Measurements from ENCODE around the gene FAM200B.

Gene FAM200B

DNA sequence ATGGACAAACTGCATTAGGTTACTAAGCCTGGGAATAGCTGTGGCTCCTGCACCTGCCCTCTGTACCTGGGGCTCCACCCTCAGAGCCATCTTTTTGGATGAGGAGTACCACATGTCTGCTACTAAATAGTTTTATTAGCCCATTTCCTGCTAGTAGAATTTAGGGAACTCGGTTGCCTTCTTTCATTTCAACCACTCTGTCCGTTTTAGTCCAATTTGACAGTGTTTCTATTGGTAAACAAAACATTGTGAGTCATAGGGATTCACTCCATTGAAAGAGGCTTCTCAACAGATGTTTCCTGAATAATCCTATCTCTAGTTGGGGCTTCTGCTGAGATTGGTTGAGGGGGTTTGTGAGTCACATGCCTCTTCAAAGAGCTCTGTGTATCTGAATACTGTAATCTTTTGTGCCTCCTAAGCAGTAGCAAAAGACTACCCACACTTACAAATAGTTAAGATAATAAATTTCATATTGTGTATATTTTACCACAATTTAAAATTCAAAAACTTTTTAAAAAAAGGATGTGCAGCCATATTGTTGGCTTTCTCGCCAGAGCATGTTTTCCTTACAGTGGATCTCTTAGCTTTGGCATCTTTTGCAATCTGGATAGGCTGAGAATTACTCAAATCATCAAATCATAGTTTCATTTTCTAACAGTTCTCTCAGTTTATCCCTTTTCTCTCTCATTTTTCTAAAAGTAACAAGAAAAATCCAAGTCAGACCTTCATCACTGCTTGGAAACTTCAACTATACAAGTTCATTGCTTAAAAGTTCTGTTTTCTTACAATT is 9.9 kb downstream of the FAM200B start:
- no peak for DNase-seq (ENCODE audit: low read depth)
- TF ChIP-seq CTCF (IDR thresholded peaks at IDR 0.05; ENCODE audit: low read depth, low read length, missing control alignments), result no peak
- H3K4me3 ChIP-seq (ENCODE audit: low read depth, low read length), result no peak overlapping the region
- in situ Hi-C loops (cut with HindIII; ENCODE audit: low sequenced_read_pairs), result loop anchor here (5.0 kb wide), 1 partner anchor 41 kb away; no protein-coding TSS in a partner anchor

DNA sequence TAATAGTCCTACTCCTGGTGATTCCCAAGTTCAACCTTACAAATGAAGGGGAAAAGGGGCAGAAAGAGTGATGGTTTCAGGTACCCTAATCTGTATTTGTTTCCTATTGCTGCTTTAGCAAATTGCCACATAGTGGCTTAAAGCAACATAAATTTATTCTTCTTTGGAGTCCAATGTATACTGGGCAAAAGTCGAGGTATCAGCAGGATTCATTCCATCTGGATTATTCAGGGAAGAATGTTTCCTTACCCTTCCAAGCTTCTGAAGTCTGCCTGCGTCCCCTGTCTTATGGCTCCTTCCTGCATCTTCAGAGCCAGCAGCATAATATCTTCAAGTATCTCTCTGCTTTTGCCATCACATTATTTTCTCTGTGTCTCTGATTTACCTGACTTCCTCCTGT is 11.0 kb downstream of the FAM200B start:
- H3K4me3 ChIP-seq (ENCODE audit: low read depth, low read length), result no peak overlapping the region
- TF ChIP-seq CTCF (IDR thresholded peaks at IDR 0.05; ENCODE audit: low read depth, low read length, missing control alignments), result no peak
- no peak for DNase-seq (ENCODE audit: low read depth)
- in situ Hi-C loops (cut with HindIII; ENCODE audit: low sequenced_read_pairs), result loop anchor here (5.0 kb wide), 1 partner anchor 40 kb away; no protein-coding TSS in a partner anchor

DNA sequence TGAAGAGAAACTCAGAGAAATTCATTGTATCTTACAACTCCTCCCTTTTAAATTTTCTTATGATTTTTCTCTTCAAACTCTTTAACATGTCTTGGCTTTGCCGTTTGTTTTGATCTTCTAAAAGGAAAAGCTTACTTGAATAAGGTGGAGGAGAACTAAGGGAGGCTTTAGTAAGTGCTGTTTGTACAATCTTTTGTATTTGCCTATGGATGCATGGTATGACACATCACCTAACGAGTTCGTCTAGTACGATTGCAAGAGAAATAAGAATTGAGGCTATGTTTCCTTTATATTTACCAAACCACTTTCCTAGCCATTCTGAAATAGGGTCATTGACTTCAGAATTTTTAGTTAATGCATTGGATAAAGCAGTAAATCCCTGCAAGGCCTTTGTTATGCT is 12.8 kb downstream of the FAM200B start:
- peak; percentile 44 for DNase-seq (ENCODE audit: low read depth)
- TF ChIP-seq CTCF (IDR thresholded peaks at IDR 0.05; ENCODE audit: low read depth, low read length, missing control alignments), result no peak
- in situ Hi-C loops (cut with HindIII; ENCODE audit: low sequenced_read_pairs), result loop anchor here (5.0 kb wide), 1 partner anchor 38 kb away; no protein-coding TSS in a partner anchor
- no peak overlapping the region for H3K4me3 ChIP-seq (ENCODE audit: low read depth, low read length)

DNA sequence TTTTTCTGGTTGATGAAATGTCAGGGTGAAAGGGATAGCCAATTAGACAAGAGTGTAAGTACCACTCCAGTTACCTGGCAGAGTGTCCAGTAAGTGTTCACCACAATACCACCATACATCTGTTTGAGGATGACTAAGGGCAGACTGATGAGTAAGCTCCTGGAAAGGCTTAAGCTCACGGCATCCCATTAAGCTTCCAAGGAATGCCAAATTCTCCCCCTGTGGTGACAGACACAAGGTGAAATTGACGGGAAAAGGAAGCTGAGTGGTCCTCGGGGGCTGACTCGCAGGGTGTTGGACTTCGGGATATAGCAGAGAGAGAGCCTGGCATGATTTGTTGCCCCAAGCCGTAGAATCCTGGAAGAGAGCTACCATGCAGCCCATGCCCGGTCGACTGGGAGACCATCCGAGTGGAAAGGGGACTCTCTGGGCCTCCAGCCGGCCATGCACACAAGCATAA is 13.6 kb downstream of the FAM200B start:
- DNase-seq (ENCODE audit: low read depth), result peak; percentile 100
- H3K4me3 ChIP-seq (ENCODE audit: low read depth, low read length), result no peak overlapping the region
- no peak for TF ChIP-seq CTCF (IDR thresholded peaks at IDR 0.05; ENCODE audit: low read depth, low read length, missing control alignments)
- in situ Hi-C loops (cut with HindIII; ENCODE audit: low sequenced_read_pairs), result no loop called here

DNA sequence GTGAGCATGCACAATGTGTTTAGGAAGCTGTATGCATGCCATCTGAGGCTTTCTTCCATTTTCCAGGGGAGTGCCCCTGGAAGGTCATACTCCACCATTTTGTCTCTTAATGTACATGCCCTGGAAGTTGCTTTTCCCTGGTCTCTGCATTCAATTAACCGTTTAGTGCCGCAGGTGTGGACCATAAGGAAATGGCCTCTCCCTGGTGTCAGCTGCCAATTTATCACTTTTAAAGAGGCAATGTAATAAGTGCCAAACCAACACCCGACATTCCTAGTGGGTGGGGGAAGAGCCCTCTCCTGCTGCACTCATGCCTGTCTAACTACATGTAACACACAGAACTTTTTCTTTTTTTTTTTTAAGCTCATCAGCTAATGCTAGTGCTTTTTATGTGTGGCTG is 14.1 kb downstream of the FAM200B start:
- in situ Hi-C loops (cut with HindIII; ENCODE audit: low sequenced_read_pairs), result no loop called here
- TF ChIP-seq CTCF (IDR thresholded peaks at IDR 0.05; ENCODE audit: low read depth, low read length, missing control alignments), result no peak
- H3K4me3 ChIP-seq (ENCODE audit: low read depth, low read length), result no peak overlapping the region
- no peak for DNase-seq (ENCODE audit: low read depth)

GRCh38 chr4:15696866-15697265 is 15.2 kb downstream of the FAM200B start:
- in situ Hi-C loops (cut with HindIII; ENCODE audit: low sequenced_read_pairs), result no loop called here
- H3K4me3 ChIP-seq (ENCODE audit: low read depth, low read length), result no peak overlapping the region
- no peak for TF ChIP-seq CTCF (IDR thresholded peaks at IDR 0.05; ENCODE audit: low read depth, low read length, missing control alignments)
- no peak for DNase-seq (ENCODE audit: low read depth)

All from astrocyte of the cerebellum (primary cell).